Panc1 (cell line): ENCODE results near the gene KIR3DL3.
"Not testable (repeated sequence)": the region's sequence is repeated elsewhere in the genome, so short reads cannot be mapped to it uniquely, and the experiment has no call there.

Experiments
- CTCF ChIP-seq: fragments of 450-650 bp; IDR thresholded peaks from 2 replicates; pipeline ENCODE4 v1.5.1; 2017; ENCODE audit warnings: mild to moderate bottlenecking
- POLR2AphosphoS5 ChIP-seq: IDR thresholded peaks from 2 replicates; pipeline ENCODE4 v1.6.1; 2012; ENCODE audit warnings: mild to moderate bottlenecking, low read depth, low read length, moderate library complexity
- REST ChIP-seq, 2 experiments: IDR thresholded peaks; 2 replicates each; pipeline ENCODE4 v1.6.1; 2011 to 2012; ENCODE audit warnings: low read depth in 2 of 2, control low read depth in 1 of 2, low read length in 1 of 2, mild to moderate bottlenecking in 1 of 2, moderate library complexity in 1 of 2; ENCODE audit not compliant: insufficient read depth in 1 of 2
- SIN3A ChIP-seq: IDR thresholded peaks from 2 replicates; pipeline ENCODE4 v1.6.1; 2012; ENCODE audit warnings: low read depth, mild to moderate bottlenecking, low read length, moderate library complexity, borderline replicate concordance; ENCODE audit not compliant: insufficient read depth
- TCF7L2 ChIP-seq: IDR thresholded peaks from 2 replicates; pipeline ENCODE4 v1.6.1; 2011; ENCODE audit warnings: mild to moderate bottlenecking, low read depth, low read length, inconsistent platforms

- TF ChIP-seq CTCF; POLR2AphosphoS5; REST (IDR thresholded peaks at IDR 0.05; ENCODE audit: insufficient read depth in 1 of 2, low read depth in 2 of 2, low read length in 1 of 2); TCF7L2; SIN3A: not testable (repeated sequence)
Observed at GRCh38 chr19:54750276-54750675, 26.0 kb downstream of the KIR3DL3 start.
